ENCODE measurements around the gene CTTNBP2. TPM values are rescaled to one million over a fixed set of nuclear protein-coding genes. Genes with fewer than 3 reads are reported as not detected.

Gene CTTNBP2
- total and polyA plus RNA-seq, 2 of the 4 experiments (the other 2 are of a cell fraction), result 6.6 to 11.3 TPM

- Histone ChIP-seq H3K4me2 (ENCODE audit: low read depth, low read length) (no peak overlapping the region), H3K36me3 (ENCODE audit: control insufficient read depth, insufficient read depth, low read length) (no peaks in the 10 kb centered on the region), H2BK120ac (ENCODE audit: low read depth, low read length) (peak overlapping the region; percentile 61), H3K9ac (ENCODE audit: low read depth, low read length) (no peak overlapping the region), H3K18ac (ENCODE audit: low read depth, low read length) (peak overlapping the region; percentile 74), H4K8ac (ENCODE audit: low read depth in 2 of 2, low read length in 2 of 2) (peak overlapping the region in 1 of 2 experiments; percentile 9; a peak in 2 of 4 replicates), H3K27me3 (ENCODE audit: control insufficient read depth, insufficient read depth, low read length) (peaks cover under 1% of the 10 kb centered on the region; the same call in 1 of the 2 replicates), H3K4me3 (ENCODE audit: insufficient read depth, low read depth, low read length) (no peak overlapping the region), H2BK15ac (ENCODE audit: low read depth, low read length) (peak overlapping the region; percentile 17; the same call in 1 of the 3 replicates), H3K27ac (ENCODE audit: insufficient read depth, low read length) (0 out of 2 replicates have a peak overlapping the region, but pooled peaks have one; percentile 5), H4K91ac (ENCODE audit: insufficient read depth, low read depth, low read length) (peak overlapping the region; percentile 47), H3K56ac (ENCODE audit: extremely low read depth, insufficient read depth, low read length) (no peak overlapping the region), H2AFZ (replicated peaks; ENCODE audit: low read length, poor library complexity) (peak overlapping the region; percentile 67), H4K5ac (ENCODE audit: low read depth, low read length) (peak overlapping the region; percentile 64), H3K9me1 (ENCODE audit: insufficient read depth, low read length) (no peaks in the 10 kb centered on the region), H2AK5ac (ENCODE audit: low read depth, low read length) (peak overlapping the region; percentile 11; the same call in 1 of the 2 replicates), H3K4ac (ENCODE audit: low read depth, low read length) (no peak overlapping the region; the same call in none of the 2 replicates), H3K23ac (ENCODE audit: low read depth, low read length) (no peak overlapping the region), H2BK20ac (ENCODE audit: low read depth, low read length) (peak overlapping the region; percentile 32), H3K9me3 (ENCODE audit: control insufficient read depth, insufficient read depth, low read length) (no peaks in the 10 kb centered on the region), H4K20me1 (ENCODE audit: insufficient read depth, low read length) (no peaks in the 10 kb centered on the region), H3K14ac (replicated peaks; ENCODE audit: low read depth, low read length) (0 out of 2 replicates have a peak overlapping the region, but pooled peaks have one; percentile 52), H3K4me1 (ENCODE audit: control insufficient read depth, insufficient read depth, low read length) (peaks cover 11% of the 10 kb centered on the region; the same call in 1 of the 2 replicates), H2AK9ac (replicated peaks; ENCODE audit: low read depth, low read length, poor library complexity) (peak overlapping the region; percentile 5), H3K79me1 (ENCODE audit: low read depth in 1 of 2, low read length in 2 of 2) (no peaks in the 10 kb centered on the region), H2BK5ac (ENCODE audit: low read depth, low read length, poor library complexity, severe bottlenecking) (no peak overlapping the region)
- WGBS, 2 experiments (ENCODE audit: extremely low coverage in 2 of 2, insufficient read length in 1 of 2), result 60% methylated on average over 1 of the region's 14 CpGs; no CpG with 5 or more reads in 1 of the 2 experiments
- BruUV-seq (replicated peaks), result no TSS peak
- dilution Hi-C loops (cut with HindIII; ENCODE audit: low sequenced_read_pairs, unreplicated experiment), result no loop called here
- ChIA-PET POLR2A (ENCODE audit: unreplicated experiment) (no interaction called here), CTCF (no interaction called here)
- in situ Hi-C loops (cut with MboI; ENCODE audit: low sequenced_read_pairs), result no loop called here
- no peak for TF ChIP-seq SMC3 (IDR thresholded peaks at IDR 0.05; ENCODE audit: low read depth, low read length)
- TF ChIP-seq FOS (IDR thresholded peaks at IDR 0.05; ENCODE audit: low read depth, low read length), result no peak
- TF ChIP-seq USF2 (IDR thresholded peaks at IDR 0.05; ENCODE audit: low read depth, low read length), result no peak
- no peak for TF ChIP-seq ELK1 (IDR thresholded peaks at IDR 0.05; ENCODE audit: borderline replicate concordance, low read depth, low read length)
- TF ChIP-seq MAZ (IDR thresholded peaks at IDR 0.05; ENCODE audit: borderline replicate concordance, low read depth, low read length), result no peak
- TF ChIP-seq RCOR1 (IDR thresholded peaks at IDR 0.05; ENCODE audit: insufficient replicate concordance, low read length), result no peak
- no peak for TF ChIP-seq CHD1 (IDR thresholded peaks at IDR 0.05; ENCODE audit: low read depth, low read length)
- TF ChIP-seq RAD21 (IDR thresholded peaks at IDR 0.05; ENCODE audit: low read length), result no peak
- no peak for TF ChIP-seq NFE2L2 (IDR thresholded peaks at IDR 0.05; ENCODE audit: low read depth, low read length)
- no peak for TF ChIP-seq POLR2A (IDR thresholded peaks at IDR 0.05; ENCODE audit: low read depth, low read length)
- TF ChIP-seq RFX5 (IDR thresholded peaks at IDR 0.05; ENCODE audit: low read depth, low read length), result no peak
- TF ChIP-seq BHLHE40 (IDR thresholded peaks at IDR 0.05; ENCODE audit: low read depth, low read length), result no peak
- TF ChIP-seq CEBPB (IDR thresholded peaks at IDR 0.05; ENCODE audit: low read depth, low read length), result no peak
- no peak for TF ChIP-seq CTCF (conservative IDR thresholded peaks at IDR 0.05; ENCODE audit: low read depth, low read length)
- no peak for TF ChIP-seq MAFK (IDR thresholded peaks at IDR 0.05; ENCODE audit: low read depth, low read length)
- TF ChIP-seq MXI1 (IDR thresholded peaks at IDR 0.05; ENCODE audit: borderline replicate concordance, low read depth, low read length), result no peak
- DNase-seq (no peak), ATAC-seq (ENCODE audit: low read depth) (no peak)
- intact Hi-C loops (cut with micrococcal nuclease), result no loop called here
These were observed 199.9 kb downstream of the CTTNBP2 start for GRCh38 chr7:117673367-117673766.
